Neural cell (in vitro differentiated cells): ENCODE results near the gene FRMD4A. TPM values are rescaled to one million over a fixed set of nuclear protein-coding genes. Genes with fewer than 3 reads are reported as not detected.

Source experiments
- H2AFZ ChIP-seq: fragments of 200-600, 300-800 bp; sonication (generic), shearing (Covaris generic); 2 replicates; pipeline ENCODE4 v1.6.0; 2014; ENCODE audit warnings: low read depth, mild to moderate bottlenecking, antibody characterized with exemption, low read length, moderate library complexity
- H3F3A ChIP-seq: fragments of 200-600 bp; shearing (Covaris generic); 2 replicates; pipeline ENCODE4 v1.6.1; 2016; ENCODE audit warnings: mild to moderate bottlenecking, moderate library complexity, mixed read lengths, antibody characterized with exemption, low read length; ENCODE audit not compliant: insufficient read depth, poor library complexity, severe bottlenecking
- H3K27ac ChIP-seq: fragments of 200-600, 300-800 bp; sonication (generic), shearing (Covaris generic); 2 replicates; pipeline ENCODE4 v1.5.1; 2014; ENCODE audit warnings: mild to moderate bottlenecking, low read length, moderate library complexity
- H3K27me3 ChIP-seq: fragments of 300-800, 200-600 bp; sonication (generic), shearing (Covaris generic); 2 replicates; pipeline ENCODE4 v1.6.0; 2014; ENCODE audit warnings: mild to moderate bottlenecking, low read depth, low read length, moderate library complexity; ENCODE audit not compliant: insufficient read depth
- H3K36me3 ChIP-seq: fragments of 300-800, 200-600 bp; sonication (generic), shearing (Covaris generic); 2 replicates; pipeline ENCODE4 v1.5.1; 2014; ENCODE audit warnings: mild to moderate bottlenecking, antibody characterized with exemption, low read length, moderate library complexity; ENCODE audit not compliant: insufficient read depth
- H3K4me2 ChIP-seq: fragments of 300-800, 200-600 bp; sonication (generic), shearing (Covaris generic); 2 replicates; pipeline ENCODE4 v1.6.0; 2014; ENCODE audit warnings: mild to moderate bottlenecking, low read length
- H3K4me3 ChIP-seq: fragments of 300-800, 200-600 bp; sonication (generic), shearing (Covaris generic); 2 replicates; pipeline ENCODE4 v1.5.1; 2014; ENCODE audit warnings: mild to moderate bottlenecking, low read length, moderate library complexity
- H3K79me2 ChIP-seq: fragments of 200-600 bp; shearing (Covaris generic); replicated peaks from 2 replicates; pipeline ENCODE4 v1.6.0; 2014; ENCODE audit warnings: mild to moderate bottlenecking, low read length, moderate library complexity; ENCODE audit not compliant: insufficient read depth
- H3K9ac ChIP-seq: fragments of 300-800, 200-600 bp; sonication (generic), shearing (Covaris generic); 2 replicates; pipeline ENCODE4 v1.6.1; 2016; ENCODE audit warnings: mild to moderate bottlenecking, low read length, mixed read lengths
- H3K9me2 ChIP-seq: fragments of 200-600 bp; shearing (Covaris generic); 2 replicates; pipeline ENCODE4 v1.6.1; 2016; ENCODE audit warnings: mild to moderate bottlenecking, low read length, mixed read lengths; ENCODE audit not compliant: insufficient read depth
- H3K9me3 ChIP-seq: fragments of 200-600, 300-800 bp; sonication (generic), shearing (Covaris generic); 2 replicates; pipeline ENCODE4 v1.6.1; 2016; ENCODE audit warnings: mild to moderate bottlenecking, mixed run types, low read length, moderate library complexity, mixed read lengths
- H4K20me1 ChIP-seq: fragments of 200-600 bp; shearing (Covaris generic); 2 replicates; pipeline ENCODE4 v1.6.1; 2016; ENCODE audit warnings: mild to moderate bottlenecking, mixed run types; ENCODE audit not compliant: insufficient read depth
- EP300 ChIP-seq: fragments of 450-650 bp; conservative IDR thresholded peaks from 2 replicates; pipeline ENCODE4 v1.6.1; 2014; ENCODE audit warnings: antibody characterized with exemption, mild to moderate bottlenecking, moderate library complexity; ENCODE audit not compliant: poor library complexity, severe bottlenecking
- EZH2 ChIP-seq: fragments of 200-600, 300-800 bp; shearing (Covaris generic), sonication (generic); IDR thresholded peaks from 2 replicates; pipeline ENCODE4 v1.6.1; 2014; ENCODE audit warnings: antibody characterized with exemption, low read length, borderline replicate concordance, mild to moderate bottlenecking; ENCODE audit not compliant: insufficient read depth, poor library complexity, severe bottlenecking
- MXI1 ChIP-seq: fragments of 450-650 bp; conservative IDR thresholded peaks from 2 replicates; pipeline ENCODE4 v1.6.1; 2014; ENCODE audit warnings: antibody characterized with exemption, mild to moderate bottlenecking; ENCODE audit not compliant: poor library complexity, severe bottlenecking
- POLR2AphosphoS5 ChIP-seq: IDR thresholded peaks from 2 replicates; pipeline ENCODE4 v1.6.1; 2012
- RAD21 ChIP-seq: fragments of 450-650 bp; conservative IDR thresholded peaks from 2 replicates; pipeline ENCODE4 v1.6.1; 2014; ENCODE audit warnings: antibody characterized with exemption, mild to moderate bottlenecking, moderate library complexity
- SMC3 ChIP-seq: fragments of 450-650 bp; conservative IDR thresholded peaks from 2 replicates; pipeline ENCODE4 v1.6.1; 2014; ENCODE audit warnings: antibody characterized with exemption, mild to moderate bottlenecking, moderate library complexity; ENCODE audit not compliant: poor library complexity
- TAF1 ChIP-seq: IDR thresholded peaks from 2 replicates; pipeline ENCODE4 v1.6.1; 2012; ENCODE audit warnings: low read depth
- polyA plus RNA-seq: library from polyadenylated mRNA; depleted of rRNA; stranded (reverse); fragments of >200 nt; gene quantifications from 2 replicates; pipeline ENCODE4 v1.2.3, GENCODE V29; 2014
- TF ChIP-seq, protein P1 (sequence below): fragments of 450-650 bp; IDR thresholded peaks from 2 replicates; pipeline ENCODE4 v1.5.1; 2014; ENCODE audit warnings: antibody characterized with exemption, mild to moderate bottlenecking, moderate library complexity; ENCODE audit not compliant: poor library complexity, severe bottlenecking
- TF ChIP-seq, protein P2 (sequence below): IDR thresholded peaks from 2 replicates; pipeline ENCODE4 v1.6.1; 2012; ENCODE audit warnings: borderline replicate concordance

FRMD4A gene
- polyA plus RNA-seq, 1 donor from 2014 or later: 36.5 TPM

DNA sequence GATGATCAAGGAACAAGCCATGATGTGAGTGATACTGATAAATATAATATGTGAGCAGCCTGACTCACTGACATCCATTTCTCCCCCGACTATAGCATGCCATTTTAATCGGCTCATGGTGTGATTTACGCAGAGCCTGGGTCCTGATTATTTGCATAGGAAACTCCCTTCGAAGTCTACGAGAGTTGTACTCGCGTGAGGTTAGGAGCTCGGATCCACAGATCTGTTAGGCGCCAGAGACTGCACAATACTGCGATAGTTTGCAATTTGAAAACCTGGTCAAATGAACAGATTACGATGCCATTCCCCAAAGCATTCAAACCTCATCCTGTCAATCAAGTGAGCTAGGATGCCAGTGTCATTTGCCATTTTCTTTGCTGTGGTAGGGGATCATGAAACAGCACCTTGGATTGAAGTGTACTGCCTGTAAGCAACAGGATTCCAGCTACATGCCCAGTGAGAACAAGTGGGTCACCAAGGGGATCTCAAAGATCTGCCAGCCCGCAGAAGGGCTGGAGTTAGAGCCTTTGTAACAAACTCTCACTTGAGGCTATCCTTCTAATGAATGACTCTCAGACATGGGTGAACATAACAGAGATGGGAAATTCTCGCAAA is 158.3 kb downstream of the FRMD4A start:
- no peaks in the 10 kb centered on the region for H4K20me1 ChIP-seq
- no peaks in the 10 kb centered on the region for H3K9me3 ChIP-seq
- peaks cover 6% of the 10 kb centered on the region for H3F3A ChIP-seq
- no peaks in the 10 kb centered on the region for H3K9me2 ChIP-seq
- peak overlapping the region; percentile 81 for H3K4me3 ChIP-seq
- peak overlapping the region; percentile 72 for H3K4me2 ChIP-seq
- H3K9ac ChIP-seq: peak overlapping the region; percentile 79
- no peaks in the 10 kb centered on the region for H3K27me3 ChIP-seq
- peak overlapping the region; percentile 88 for H3K27ac ChIP-seq
- peaks cover 48% of the 10 kb centered on the region for H3K79me2 ChIP-seq
- no peak for TF ChIP-seq SMC3
- TF ChIP-seq MXI1: peak; percentile 41
- peak; percentile 29 for TF ChIP-seq RAD21
- no peak for TF ChIP-seq EP300
- no peak for TF ChIP-seq EZH2
- TF ChIP-seq, protein P1, sequence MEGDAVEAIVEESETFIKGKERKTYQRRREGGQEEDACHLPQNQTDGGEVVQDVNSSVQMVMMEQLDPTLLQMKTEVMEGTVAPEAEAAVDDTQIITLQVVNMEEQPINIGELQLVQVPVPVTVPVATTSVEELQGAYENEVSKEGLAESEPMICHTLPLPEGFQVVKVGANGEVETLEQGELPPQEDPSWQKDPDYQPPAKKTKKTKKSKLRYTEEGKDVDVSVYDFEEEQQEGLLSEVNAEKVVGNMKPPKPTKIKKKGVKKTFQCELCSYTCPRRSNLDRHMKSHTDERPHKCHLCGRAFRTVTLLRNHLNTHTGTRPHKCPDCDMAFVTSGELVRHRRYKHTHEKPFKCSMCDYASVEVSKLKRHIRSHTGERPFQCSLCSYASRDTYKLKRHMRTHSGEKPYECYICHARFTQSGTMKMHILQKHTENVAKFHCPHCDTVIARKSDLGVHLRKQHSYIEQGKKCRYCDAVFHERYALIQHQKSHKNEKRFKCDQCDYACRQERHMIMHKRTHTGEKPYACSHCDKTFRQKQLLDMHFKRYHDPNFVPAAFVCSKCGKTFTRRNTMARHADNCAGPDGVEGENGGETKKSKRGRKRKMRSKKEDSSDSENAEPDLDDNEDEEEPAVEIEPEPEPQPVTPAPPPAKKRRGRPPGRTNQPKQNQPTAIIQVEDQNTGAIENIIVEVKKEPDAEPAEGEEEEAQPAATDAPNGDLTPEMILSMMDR: no peak
- H3K36me3 ChIP-seq: no peaks in the 10 kb centered on the region
- no peak overlapping the region for H2AFZ ChIP-seq

DNA sequence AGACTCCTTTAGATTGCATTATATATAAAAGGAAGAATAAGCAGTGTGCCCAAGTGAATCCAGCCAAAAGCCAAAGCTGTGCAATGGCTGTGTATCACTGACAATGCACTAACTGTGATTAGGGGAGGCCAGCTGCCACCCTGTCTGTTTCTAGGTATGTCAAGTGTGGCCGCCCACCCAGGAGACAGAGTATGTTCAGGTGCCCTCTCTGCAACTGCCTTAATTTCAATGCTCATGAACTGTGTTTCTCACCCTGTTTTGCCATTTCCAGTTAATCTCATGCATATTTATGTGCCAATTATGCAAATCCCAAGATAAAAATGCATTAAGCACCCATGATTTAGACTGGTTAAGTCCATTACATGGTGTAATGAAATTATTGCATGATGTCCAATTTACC is 159.4 kb downstream of the FRMD4A start:
- H3K4me3 ChIP-seq: peak overlapping the region; percentile 81

More for the DNA sequence above, 159.4 kb downstream of the FRMD4A start:
- Histone ChIP-seq H3K79me2 (peaks cover 56% of the 10 kb centered on the region), H3F3A (peaks cover 6% of the 10 kb centered on the region), H3K4me2 (peak overlapping the region; percentile 72), H4K20me1 (no peaks in the 10 kb centered on the region), H3K9me3 (no peaks in the 10 kb centered on the region), H3K9ac (peak overlapping the region; percentile 2), H3K27ac (peak overlapping the region; percentile 88), H3K27me3 (no peaks in the 10 kb centered on the region), H2AFZ (no peak overlapping the region), H3K9me2 (no peaks in the 10 kb centered on the region), H3K36me3 (no peaks in the 10 kb centered on the region)
- TF ChIP-seq RAD21 (no peak), MXI1 (no peak), SMC3 (no peak), EZH2 (no peak), TAF1 (no peak), EP300 (no peak), POLR2AphosphoS5 (no peak)
- TF ChIP-seq, protein P2, sequence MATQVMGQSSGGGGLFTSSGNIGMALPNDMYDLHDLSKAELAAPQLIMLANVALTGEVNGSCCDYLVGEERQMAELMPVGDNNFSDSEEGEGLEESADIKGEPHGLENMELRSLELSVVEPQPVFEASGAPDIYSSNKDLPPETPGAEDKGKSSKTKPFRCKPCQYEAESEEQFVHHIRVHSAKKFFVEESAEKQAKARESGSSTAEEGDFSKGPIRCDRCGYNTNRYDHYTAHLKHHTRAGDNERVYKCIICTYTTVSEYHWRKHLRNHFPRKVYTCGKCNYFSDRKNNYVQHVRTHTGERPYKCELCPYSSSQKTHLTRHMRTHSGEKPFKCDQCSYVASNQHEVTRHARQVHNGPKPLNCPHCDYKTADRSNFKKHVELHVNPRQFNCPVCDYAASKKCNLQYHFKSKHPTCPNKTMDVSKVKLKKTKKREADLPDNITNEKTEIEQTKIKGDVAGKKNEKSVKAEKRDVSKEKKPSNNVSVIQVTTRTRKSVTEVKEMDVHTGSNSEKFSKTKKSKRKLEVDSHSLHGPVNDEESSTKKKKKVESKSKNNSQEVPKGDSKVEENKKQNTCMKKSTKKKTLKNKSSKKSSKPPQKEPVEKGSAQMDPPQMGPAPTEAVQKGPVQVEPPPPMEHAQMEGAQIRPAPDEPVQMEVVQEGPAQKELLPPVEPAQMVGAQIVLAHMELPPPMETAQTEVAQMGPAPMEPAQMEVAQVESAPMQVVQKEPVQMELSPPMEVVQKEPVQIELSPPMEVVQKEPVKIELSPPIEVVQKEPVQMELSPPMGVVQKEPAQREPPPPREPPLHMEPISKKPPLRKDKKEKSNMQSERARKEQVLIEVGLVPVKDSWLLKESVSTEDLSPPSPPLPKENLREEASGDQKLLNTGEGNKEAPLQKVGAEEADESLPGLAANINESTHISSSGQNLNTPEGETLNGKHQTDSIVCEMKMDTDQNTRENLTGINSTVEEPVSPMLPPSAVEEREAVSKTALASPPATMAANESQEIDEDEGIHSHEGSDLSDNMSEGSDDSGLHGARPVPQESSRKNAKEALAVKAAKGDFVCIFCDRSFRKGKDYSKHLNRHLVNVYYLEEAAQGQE: no peak
- TF ChIP-seq, protein P1: no peak
